C4-2B (cell line): Measurements from ENCODE around the gene MICAL2.

Experiments used
- H3K27ac ChIP-seq: fragments of 450-650 bp; 2 replicates; pipeline ENCODE4 v1.5.1; 2017
- ZFX ChIP-seq: fragments of 450-650 bp; IDR thresholded peaks from 2 replicates; pipeline ENCODE4 v1.6.1; 2017
- TF ChIP-seq, protein P1 (sequence below): fragments of 450-650 bp; conservative IDR thresholded peaks from 2 replicates; pipeline ENCODE4 v1.5.1; 2017; ENCODE audit warnings: mild to moderate bottlenecking

Gene MICAL2

DNA sequence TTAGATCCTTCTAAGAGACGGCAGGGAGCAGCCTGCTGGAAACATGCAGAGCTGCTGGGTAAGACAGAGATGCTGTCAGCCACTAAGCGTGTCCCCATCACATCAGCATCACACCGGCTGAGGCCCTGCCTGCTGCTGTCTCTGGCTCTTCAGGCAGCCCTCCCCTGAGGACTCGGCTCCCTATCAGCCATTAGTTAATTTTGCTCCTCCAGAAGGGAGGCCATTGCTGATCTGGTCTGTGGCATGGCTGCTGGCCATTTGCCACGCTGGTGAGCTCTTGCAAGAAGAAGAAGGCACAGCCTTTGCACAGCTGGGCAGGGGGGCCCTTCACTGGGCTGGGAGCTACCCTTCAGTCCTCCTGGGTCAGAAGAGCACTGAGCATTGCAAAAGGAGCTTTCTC is 135.8 kb downstream of the MICAL2 start:
- H3K27ac ChIP-seq: peak overlapping the region; percentile 99
- TF ChIP-seq, protein P1, sequence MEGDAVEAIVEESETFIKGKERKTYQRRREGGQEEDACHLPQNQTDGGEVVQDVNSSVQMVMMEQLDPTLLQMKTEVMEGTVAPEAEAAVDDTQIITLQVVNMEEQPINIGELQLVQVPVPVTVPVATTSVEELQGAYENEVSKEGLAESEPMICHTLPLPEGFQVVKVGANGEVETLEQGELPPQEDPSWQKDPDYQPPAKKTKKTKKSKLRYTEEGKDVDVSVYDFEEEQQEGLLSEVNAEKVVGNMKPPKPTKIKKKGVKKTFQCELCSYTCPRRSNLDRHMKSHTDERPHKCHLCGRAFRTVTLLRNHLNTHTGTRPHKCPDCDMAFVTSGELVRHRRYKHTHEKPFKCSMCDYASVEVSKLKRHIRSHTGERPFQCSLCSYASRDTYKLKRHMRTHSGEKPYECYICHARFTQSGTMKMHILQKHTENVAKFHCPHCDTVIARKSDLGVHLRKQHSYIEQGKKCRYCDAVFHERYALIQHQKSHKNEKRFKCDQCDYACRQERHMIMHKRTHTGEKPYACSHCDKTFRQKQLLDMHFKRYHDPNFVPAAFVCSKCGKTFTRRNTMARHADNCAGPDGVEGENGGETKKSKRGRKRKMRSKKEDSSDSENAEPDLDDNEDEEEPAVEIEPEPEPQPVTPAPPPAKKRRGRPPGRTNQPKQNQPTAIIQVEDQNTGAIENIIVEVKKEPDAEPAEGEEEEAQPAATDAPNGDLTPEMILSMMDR: no peak
- TF ChIP-seq ZFX: no peak

- H3K27ac ChIP-seq: peak overlapping the region; percentile 99
Measured at GRCh38 chr11:12246989-12247388, 136.6 kb downstream of the MICAL2 start.

DNA sequence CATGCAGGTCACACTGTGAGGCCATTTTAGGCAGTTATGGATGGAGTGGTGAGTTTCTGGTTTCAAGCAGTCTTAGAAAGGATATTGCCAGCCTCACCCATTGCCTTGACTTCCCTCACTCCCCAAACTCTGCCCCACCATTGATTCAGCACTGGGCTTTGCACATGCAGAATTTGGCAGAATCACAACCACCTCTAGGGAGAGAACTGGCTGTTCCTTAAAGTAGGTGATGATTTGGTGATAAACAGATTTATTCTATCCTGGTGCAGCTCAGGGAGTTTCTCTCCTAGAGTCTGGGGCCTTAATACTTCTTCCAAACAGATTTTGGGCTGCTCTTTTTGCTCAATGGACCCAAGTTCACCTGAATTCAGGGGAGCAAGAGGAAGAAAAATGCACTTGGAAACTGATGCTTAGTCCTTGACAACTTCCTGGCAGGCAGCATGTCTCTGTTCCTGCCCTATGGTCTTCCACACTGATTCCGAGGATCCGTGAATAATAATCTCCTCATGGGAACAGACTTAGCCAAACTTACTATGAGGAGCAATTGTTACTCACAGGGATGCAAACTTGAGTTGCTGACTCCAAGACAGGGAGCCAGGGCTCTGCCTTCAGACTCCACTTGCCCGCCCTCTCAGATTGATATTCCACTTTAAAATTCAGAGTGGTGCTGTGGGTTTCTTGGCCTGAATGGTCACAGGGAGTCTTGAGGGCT is 137.3 kb downstream of the MICAL2 start:
- H3K27ac ChIP-seq: peak overlapping the region; percentile 99
- TF ChIP-seq, protein P1: no peak
- TF ChIP-seq ZFX: no peak

More at GRCh38 chr11:12246989-12247388, 136.6 kb downstream of the MICAL2 start:
- TF ChIP-seq ZFX: no peak
- TF ChIP-seq, protein P1: no peak

- peak overlapping the region; percentile 99 for H3K27ac ChIP-seq
- TF ChIP-seq ZFX: no peak
- TF ChIP-seq, protein P1: no peak
Measured at GRCh38 chr11:12248330-12248729, 137.9 kb downstream of the MICAL2 start.

DNA sequence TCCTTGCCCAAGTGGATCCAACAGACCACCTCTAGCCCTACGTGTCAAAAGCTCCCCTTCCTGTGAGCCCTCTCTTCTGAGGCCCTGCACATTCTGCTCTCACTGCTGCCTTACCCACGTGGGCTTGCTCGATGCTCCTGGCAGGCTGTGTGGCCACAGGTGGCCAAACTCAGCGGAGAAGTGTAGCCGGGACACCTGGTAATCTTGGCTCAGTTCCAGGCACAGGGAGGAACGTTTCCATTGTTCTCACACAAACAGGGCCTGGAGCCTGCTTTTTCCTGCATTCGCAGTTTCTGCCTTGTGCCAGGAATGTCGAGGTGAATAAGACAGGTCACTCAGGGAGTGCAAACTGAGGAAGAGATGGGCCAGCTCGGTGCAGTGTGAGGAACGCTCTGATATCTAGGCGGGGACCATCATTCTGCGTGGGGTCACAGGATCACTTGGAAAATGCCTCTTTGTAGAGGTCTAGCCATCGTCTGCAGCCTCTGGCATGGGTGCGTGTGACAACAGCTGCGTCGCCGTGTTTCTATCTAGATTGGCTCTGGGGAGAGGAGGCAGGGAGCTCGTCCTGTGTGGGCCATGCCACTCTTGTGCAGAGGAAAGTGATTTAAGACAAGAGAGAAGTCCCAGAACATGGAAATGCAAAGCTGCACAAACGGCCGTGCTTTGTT is 139.3 kb downstream of the MICAL2 start:
- H3K27ac ChIP-seq: peak overlapping the region; percentile 99
- TF ChIP-seq, protein P1: no peak
- TF ChIP-seq ZFX: peak; percentile 72; the same call in 1 of the 2 replicates

DNA sequence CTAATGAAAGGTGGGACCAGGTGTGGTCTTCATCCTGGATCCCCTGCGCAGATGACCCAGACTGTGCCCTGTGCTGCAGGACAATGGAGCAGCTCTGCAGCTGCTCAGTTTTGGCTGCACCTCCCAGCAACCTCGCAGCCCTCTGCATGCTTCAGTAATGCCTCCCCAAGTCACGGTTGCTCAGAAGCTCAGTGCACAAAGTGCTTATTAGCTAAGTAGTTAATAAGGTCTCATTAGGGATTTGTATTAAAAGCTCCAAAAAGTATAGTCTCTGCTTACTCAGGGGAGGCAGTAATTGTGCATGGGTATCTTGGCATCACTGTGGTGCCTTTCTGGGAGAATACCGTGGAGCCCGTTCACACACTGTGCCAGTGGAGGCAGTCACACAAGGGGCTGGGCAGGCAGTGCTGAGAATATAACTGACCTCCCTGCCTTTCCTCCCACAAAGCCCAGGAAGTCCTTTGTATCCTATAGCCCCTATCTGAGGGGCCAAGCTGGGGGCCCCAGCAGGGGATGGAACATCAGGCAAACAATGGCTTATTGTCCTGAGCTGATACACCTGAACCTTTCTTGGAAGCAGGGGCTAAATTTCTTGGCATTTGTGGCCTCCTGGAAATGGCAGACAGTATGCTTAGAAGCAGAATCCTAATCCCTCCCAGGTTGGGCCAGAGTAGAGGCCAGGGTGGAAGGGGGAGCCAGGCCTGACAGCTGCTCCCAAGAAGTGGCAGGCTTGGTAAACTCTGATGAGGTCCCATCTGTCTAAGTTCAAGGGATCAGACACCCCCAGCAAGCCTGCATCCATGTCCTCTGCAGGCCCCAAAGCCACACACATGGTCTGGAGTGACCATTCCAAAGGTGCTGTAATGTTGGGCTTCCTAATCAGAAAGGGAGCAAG is 141.5 kb downstream of the MICAL2 start:
- TF ChIP-seq, protein P1: no peak
- TF ChIP-seq ZFX: no peak
- peak overlapping the region; percentile 2; the same call in 1 of the 2 replicates for H3K27ac ChIP-seq
